Stomach (tissue), 9 donors: Measurements from ENCODE around the gene IFT25. TPM values are rescaled to one million over a fixed set of nuclear protein-coding genes. Genes with fewer than 3 reads are reported as not detected.

ENCODE experiments used
- DNase-seq, 2 donors: peaks; one replicate each; pipeline versions ENCODE4 v3.0.0 to v3.0.0-alpha.2; 2013 to 2019
- H3K27ac ChIP-seq, 5 donors: fragments of 200-600 bp in 4 of 5; sonication (generic) in 4 of 5; one replicate each; pipeline ENCODE4 v1.5.1; 2013 to 2019; ENCODE audit warnings: mild to moderate bottlenecking in 1 of 5, moderate library complexity in 1 of 5
- H3K27me3 ChIP-seq, 3 donors: fragments of 200-600 bp; sonication (generic); one replicate each; pipeline ENCODE4 v1.5.1; 2017 to 2019; ENCODE audit warnings: mixed run types in 1 of 3
- H3K36me3 ChIP-seq, 4 donors: fragments of 200-600 bp; sonication (generic); 1 replicate in 3 of 4; 2 replicates in 1 of 4; pipeline ENCODE4 v1.5.1; 2016 to 2019
- H3K4me1 ChIP-seq, 4 donors: fragments of 200-600 bp; sonication (generic); one replicate each; pipeline ENCODE4 v1.5.1; 2016 to 2019
- H3K4me3 ChIP-seq, 4 donors: fragments of 200-600 bp; sonication (generic) in 3 of 4; one replicate each; pipeline ENCODE4 v1.5.1; 2016 to 2019; ENCODE audit warnings: mild to moderate bottlenecking in 1 of 4
- H3K9me3 ChIP-seq, 4 donors: fragments of 200-600 bp; sonication (generic); one replicate each; pipeline ENCODE4 v1.5.1; 2016 to 2019
- CTCF ChIP-seq, 7 experiments: fragments of 450-650 bp in 4 of 7; fragments of 200-600 bp in 3 of 7; sonication (generic) in 3 of 7; IDR thresholded peaks; one replicate each; pipeline ENCODE4 v1.5.1; 2016 to 2019; ENCODE audit warnings: antibody characterized with exemption in 7 of 7, control low read depth in 2 of 7, mild to moderate bottlenecking in 1 of 7
- EP300 ChIP-seq: sonication (generic); formaldehyde crosslinking; IDR thresholded peaks from one replicate; pipeline ENCODE4 v1.6.1; 2017; ENCODE audit warnings: antibody characterized with exemption
- POLR2AphosphoS5 ChIP-seq, 3 donors: sonication (generic); formaldehyde crosslinking; IDR thresholded peaks; one replicate each; pipeline ENCODE4 v1.6.1; 2016; ENCODE audit warnings: antibody characterized with exemption in 3 of 3
- WGBS, 5 donors: extraction: QIAGEN DNeasy Blood & Tissue Kit in 3 of 5; methylation state at CpG; one replicate each; pipeline versions ENCODE4 v1.1.5 to v1.1.7; 2013 to 2018; 5-methylcytosine and 5-hydroxymethylcytosine counted together
- intact Hi-C: fragments of 100-400 bp; cut with DNase I; formaldehyde crosslinking; loops from one replicate; pipeline ENCODE4 v1.15.1; 2023; ENCODE audit warnings: low total_unique reads
- polyA plus RNA-seq, 3 donors: library from polyadenylated mRNA; stranded (reverse); fragments of 200-250 nt; gene quantifications; one replicate each; pipeline ENCODE4 v1.2.3, GENCODE V29; 2013
- total RNA-seq, 5 donors: library from RNA; depleted of rRNA; stranded (reverse); fragments of >200 nt; gene quantifications; one replicate each; pipeline versions ENCODE4 v1.1.0 to v1.2.3, GENCODE V29; 2014 to 2016
- donor health status: healthy with polysubstance abuse.
- donor health status: Bipolar disorder and iron deficiency.
- donor health status: healthy.

The IFT25 gene
- total and polyA plus RNA-seq, 8 donors: 5.8 to 71.2 (median 40.9) TPM

DNA sequence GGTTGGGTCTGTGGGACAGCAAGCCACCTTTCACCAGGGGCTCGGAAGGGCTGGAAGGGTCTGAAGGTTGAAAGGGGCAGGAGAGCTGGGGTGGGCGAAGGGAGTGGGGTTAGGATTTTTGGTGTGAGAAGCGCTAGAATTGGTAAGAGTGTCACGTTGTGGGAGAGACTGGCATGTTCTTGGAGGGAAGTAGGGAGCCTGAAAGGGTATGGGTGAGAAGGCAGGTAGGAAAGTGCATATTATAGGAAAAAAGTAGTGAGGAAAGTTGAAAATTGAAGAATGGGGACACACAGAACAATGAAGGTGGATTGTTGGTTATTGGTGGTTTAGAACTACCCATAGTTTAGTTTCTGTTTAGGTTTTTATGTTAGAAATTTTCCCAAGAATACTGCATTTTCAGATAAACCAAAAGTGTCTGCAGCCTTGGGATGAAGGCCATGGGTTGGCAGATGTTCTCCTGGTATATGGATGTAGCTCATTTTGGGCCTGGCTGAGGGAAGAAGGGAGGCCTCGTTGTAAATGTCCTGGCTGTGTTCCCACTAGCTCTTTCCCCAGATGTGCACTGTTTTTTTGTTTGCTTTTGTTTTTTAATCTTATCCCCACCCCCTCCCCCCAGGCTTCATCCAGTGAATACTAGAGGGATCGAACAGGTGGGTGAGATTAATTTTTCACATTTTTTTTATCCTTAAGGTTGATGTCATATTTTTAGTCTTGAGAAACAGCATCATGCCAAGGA, 1.8 kb upstream of the IFT25 start:
- peak in 1 of 2 donors; percentile 28 for DNase-seq
- WGBS, 5 donors: 44 to 59% (median 48%) methylated on average over 6 of the region's 6 CpGs
- H3K4me1 ChIP-seq: peaks cover 19 to 75% (median 62%) of the 10 kb centered on the region in 4 donors
- peak overlapping the region; percentile 77 to 92 (median 84) for H3K4me3 ChIP-seq
- peak overlapping the region in 4 of 5 donors; percentile 90 to 95 (median 92) for H3K27ac ChIP-seq
- no peaks in the 10 kb centered on the region for H3K27me3 ChIP-seq
- TF ChIP-seq CTCF (IDR thresholded peaks at IDR 0.05): no peak
- no peak for TF ChIP-seq EP300
- no peak for TF ChIP-seq POLR2AphosphoS5 (IDR thresholded peaks at IDR 0.05)
- peaks cover 6 to 14% (median 9%) of the 10 kb centered on the region in 4 donors for H3K36me3 ChIP-seq
- H3K9me3 ChIP-seq: no peaks in the 10 kb centered on the region
- intact Hi-C loops: loop anchor here (5.0 kb wide), 2 partner anchors 55 to 70 kb away; partner anchors contain the start of gene DIO1

DNA sequence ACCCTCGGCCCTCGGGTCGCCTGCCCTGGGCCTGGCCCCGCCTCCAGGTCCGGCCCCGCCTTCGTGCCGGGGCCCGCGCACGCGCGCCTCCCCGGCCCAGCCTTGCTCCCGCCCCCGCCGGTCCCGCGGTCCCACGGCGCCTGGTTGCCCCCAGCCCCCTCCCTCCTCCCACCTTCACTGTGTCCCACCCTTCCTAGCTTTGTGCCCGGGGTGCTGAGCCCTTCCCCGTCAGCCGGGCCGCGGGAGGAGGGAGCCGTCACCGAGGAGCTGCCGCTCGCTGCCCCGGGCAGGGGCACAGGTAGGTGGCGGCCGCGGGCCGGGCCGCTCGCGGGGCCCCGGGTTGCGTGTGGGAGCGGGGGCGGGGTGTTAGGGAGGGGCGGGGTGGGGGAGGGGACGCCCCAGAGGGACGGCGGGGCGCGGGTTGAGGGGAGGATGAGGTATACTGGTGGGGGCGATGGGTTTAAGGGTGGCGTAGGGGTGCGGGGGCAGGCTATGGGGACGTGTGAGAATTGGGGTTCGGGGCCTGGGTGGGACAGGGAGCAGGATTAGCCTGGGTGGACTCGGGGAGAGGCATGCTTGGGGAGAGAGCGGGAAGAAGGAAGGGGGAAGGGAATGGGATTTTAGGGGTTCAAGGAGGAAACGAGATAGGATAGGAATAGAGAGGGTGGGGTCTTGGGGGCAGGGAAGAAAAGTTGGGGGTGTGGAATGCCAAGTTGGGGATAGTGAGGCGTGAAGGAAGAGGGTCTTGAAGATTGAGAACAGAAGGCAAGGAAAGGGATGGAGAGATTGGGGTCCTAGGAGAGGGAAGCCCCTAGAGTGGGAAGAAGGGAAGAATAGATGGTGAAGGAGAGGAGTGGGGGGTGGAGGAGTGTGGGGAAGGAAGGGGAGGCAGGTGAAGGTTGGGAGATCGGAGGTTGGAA, 1.0 kb upstream of the IFT25 start, which contains the start of gene LRRC42:
Gene LRRC42, plus strand, starts transcription at position 99 of the 920 bp plus-strand sequence. CDS start 5,650 bp downstream, outside the sequence.
- peaks cover 0 to 6% (median under 1%) of the 10 kb centered on the region in 4 donors for H3K36me3 ChIP-seq
- peak in 1 of 7 experiments; percentile 29 for TF ChIP-seq CTCF (IDR thresholded peaks at IDR 0.05)
- no peak for TF ChIP-seq EP300
- H3K27me3 ChIP-seq: no peaks in the 10 kb centered on the region
- H3K4me3 ChIP-seq: peak within 1 kb of the TSS; percentile 77 to 92 (median 84)
- DNase-seq: no peak
- intact Hi-C loops: loop anchor here (5.0 kb wide), 2 partner anchors 54 to 69 kb away; partner anchors contain the start of gene DIO1
- 1 to 3% (median 2%) methylated on average over 39 to 58 of the region's 58 CpGs for WGBS, 5 donors
- H3K9me3 ChIP-seq: no peaks in the 10 kb centered on the region
- H3K4me1 ChIP-seq: peaks cover 19 to 83% (median 62%) of the 10 kb centered on the region in 4 donors
- peak within 1 kb of the TSS; percentile 90 to 99 (median 92) for H3K27ac ChIP-seq

- DNase-seq: no peak
- H3K9me3 ChIP-seq: no peaks in the 10 kb centered on the region
- peak overlapping the region; percentile 90 to 99 (median 92) for H3K27ac ChIP-seq
- H3K27me3 ChIP-seq: no peaks in the 10 kb centered on the region
- TF ChIP-seq EP300: no peak
- H3K4me3 ChIP-seq: peak overlapping the region; percentile 77 to 92 (median 84)
- peaks cover 0 to 5% (median 0%) of the 10 kb centered on the region in 4 donors for H3K36me3 ChIP-seq
- peaks cover 19 to 79% (median 57%) of the 10 kb centered on the region in 4 donors for H3K4me1 ChIP-seq
- 0 to 1% (median 0%) methylated on average over 15 to 16 of the region's 16 CpGs for WGBS, 5 donors
- intact Hi-C loops: loop anchor here (5.0 kb wide), 2 partner anchors 53 to 68 kb away; partner anchors contain the start of gene DIO1
Measured at GRCh38 chr1:53945183-53945432, 391 bp downstream of the IFT25 start.

GRCh38 chr1:53944469-53945182, 873 bp downstream of the IFT25 start:
- TF ChIP-seq EP300: no peak
- Histone ChIP-seq H3K36me3 (peaks cover 0 to under 1% (median 0%) of the 10 kb centered on the region in 4 donors), H3K27me3 (no peaks in the 10 kb centered on the region), H3K27ac (peak overlapping the region in 4 of 5 donors; percentile 90 to 95 (median 92)), H3K4me3 (peak overlapping the region; percentile 77 to 92 (median 84)), H3K9me3 (no peaks in the 10 kb centered on the region), H3K4me1 (peaks cover 19 to 79% (median 53%) of the 10 kb centered on the region in 4 donors)
- intact Hi-C loops: loop anchor here (5.0 kb wide), 2 partner anchors 52 to 67 kb away; partner anchors contain the start of gene DIO1
- DNase-seq: no peak
- WGBS, 5 donors: 57 to 61% (median 60%) methylated on average over 20 of the region's 20 CpGs
